Measurements from ENCODE around the gene NQO2. TPM values are rescaled to one million over a fixed set of nuclear protein-coding genes. Genes with fewer than 3 reads are reported as not detected.

Gene NQO2
- total RNA-seq, 1 experiment from 2014 or later = 82.9 TPM

GRCh38 chr6:3023663-3024483 is 24.2 kb downstream of the NQO2 start (continued):
- TF ChIP-seq ZBTB33 (IDR thresholded peaks at IDR 0.05; ENCODE audit: extremely low read depth, insufficient replicate concordance, low read length) (peak; percentile 70), EGR1 (IDR thresholded peaks at IDR 0.05; ENCODE audit: low read depth) (no peak), TCF7L2 (IDR thresholded peaks at IDR 0.05; ENCODE audit: borderline replicate concordance, extremely low read depth, insufficient read depth, insufficient read length) (peak; percentile 67), POLR2AphosphoS5 (IDR thresholded peaks at IDR 0.05; ENCODE audit: low read depth, low read length) (peak; percentile 80), SRF (IDR thresholded peaks at IDR 0.05; ENCODE audit: low read depth) (no peak), REST (IDR thresholded peaks at IDR 0.05; ENCODE audit: low read depth) (no peak)
